Upper lobe of left lung (tissue), 4 donors: ENCODE measurements around the gene MYPN.

ENCODE experiments used
- EP300 ChIP-seq, 4 donors: sonication (generic); formaldehyde crosslinking; IDR thresholded peaks; one replicate each; pipeline ENCODE4 v1.5.1; 2017; ENCODE audit warnings: antibody characterized with exemption in 4 of 4, control low read depth in 2 of 4
- POLR2A ChIP-seq, 4 donors: fragments of 450-650 bp; IDR thresholded peaks; one replicate each; pipeline ENCODE4 v1.5.1; 2016 to 2017; ENCODE audit warnings: antibody characterized with exemption in 4 of 4, mild to moderate bottlenecking in 2 of 4

DNA sequence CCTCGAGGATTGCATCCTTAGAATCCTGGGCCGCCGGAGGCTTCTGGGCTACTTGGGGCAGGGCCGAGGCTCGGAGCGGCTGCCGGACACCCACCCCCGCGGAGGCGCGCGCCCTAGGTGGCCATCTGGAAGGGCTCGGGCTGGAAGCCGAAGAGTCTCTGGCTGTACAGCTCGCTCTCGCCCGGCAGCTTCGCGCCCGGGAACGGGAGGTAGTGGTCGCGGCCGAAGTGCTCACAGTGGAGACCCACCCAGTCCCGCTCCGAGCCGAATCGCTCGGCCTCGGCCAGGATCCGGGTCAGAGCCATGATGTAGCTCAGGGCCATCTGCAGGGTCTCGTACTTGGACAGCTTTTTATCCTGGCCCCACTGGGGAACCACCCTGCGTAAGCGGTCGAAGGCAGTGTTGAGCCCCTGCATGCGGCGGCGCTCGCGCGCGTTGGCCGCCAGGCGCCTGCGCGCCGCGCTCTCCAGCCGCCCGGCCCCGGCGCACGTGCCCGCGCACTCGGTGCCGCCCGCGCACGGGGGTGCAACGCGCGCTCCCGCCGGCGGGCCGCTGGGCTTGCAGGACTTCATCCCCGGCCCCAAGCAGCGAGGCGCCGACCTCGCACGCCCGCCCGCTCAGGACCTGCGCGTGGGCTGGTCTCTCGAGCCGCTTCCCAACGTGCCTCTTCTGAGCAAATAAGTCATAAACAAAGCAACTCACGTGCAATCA is 122.0 kb downstream of the MYPN start:
- TF ChIP-seq POLR2A (IDR thresholded peaks at IDR 0.05) (no peak), EP300 (IDR thresholded peaks at IDR 0.05) (no peak)
